Suppressor macrophage (primary cell): ENCODE measurements around the gene NUP210.
"Not testable (repeated sequence)": the region's sequence is repeated elsewhere in the genome, so short reads cannot be mapped to it uniquely, and the experiment has no call there.

Experiments
- DNase-seq, 4 experiments: peaks; one replicate each; pipeline ENCODE4 v3.0.0-alpha.2; 2020 to 2022

Gene NUP210

GRCh38 chr3:13429631-13430291 is 9.6 kb upstream of the NUP210 start:
- no peak for DNase-seq

DNA sequence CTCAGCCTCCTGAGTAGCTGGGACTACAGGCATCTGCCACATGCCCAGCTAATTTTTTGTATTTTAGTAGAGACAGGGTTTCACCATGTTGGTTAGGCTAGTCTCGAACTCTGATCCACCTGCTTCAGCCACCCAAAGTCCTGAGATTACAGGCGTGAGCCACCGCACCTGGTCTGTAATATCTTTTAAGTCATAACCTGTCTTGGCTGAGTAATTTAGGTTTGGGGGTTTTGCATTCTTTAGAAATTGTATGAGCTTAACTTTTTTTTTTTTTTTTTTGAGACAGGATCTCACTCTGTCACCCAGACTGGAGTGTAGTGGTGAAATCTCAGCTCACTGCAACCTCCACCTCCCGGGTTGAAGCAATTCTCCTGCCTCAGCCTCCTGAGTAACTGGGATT is 8.6 kb upstream of the NUP210 start:
- DNase-seq: not testable (repeated sequence)

GRCh38 chr3:13427662-13428603 is 7.8 kb upstream of the NUP210 start:
- no peak for DNase-seq

DNA sequence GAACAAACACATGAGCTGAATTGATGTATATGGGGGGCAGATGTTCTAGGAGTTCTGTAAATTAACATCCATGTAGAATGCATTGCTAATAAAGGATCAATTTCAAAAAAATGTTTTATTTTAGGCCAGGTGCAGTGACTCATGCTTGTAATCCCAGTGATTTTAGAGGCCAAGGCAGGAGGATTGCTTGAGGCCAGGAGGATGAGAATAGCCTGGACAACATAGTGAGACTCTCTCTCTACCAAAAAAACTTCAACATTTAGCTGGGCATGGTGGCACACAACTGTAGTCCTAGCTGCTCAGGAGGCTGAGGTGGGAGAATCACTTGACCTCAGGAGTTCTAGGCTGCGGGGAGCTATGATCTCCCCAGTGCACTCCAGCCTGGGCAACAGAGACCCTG is 6.5 kb upstream of the NUP210 start:
- no peak for DNase-seq

DNA sequence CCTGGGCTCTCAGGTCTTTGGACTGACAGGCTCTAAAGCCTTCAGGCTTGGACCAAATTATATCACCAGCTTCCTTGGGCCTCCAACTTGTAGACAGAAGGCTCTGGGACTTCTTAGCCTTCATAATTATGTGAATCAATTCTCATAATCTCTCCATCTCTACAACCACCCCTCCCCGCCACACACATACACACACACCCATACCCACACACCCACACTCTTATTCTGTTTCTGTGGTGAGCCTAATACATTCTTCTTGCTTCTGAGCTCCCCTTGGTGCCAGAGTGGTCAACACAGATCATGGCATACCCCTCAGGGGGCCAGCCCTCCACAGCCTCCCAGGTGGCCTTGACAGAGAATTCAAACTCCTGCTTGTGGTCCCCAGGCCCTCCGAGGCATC is 5.6 kb upstream of the NUP210 start:
- no peak for DNase-seq

DNA sequence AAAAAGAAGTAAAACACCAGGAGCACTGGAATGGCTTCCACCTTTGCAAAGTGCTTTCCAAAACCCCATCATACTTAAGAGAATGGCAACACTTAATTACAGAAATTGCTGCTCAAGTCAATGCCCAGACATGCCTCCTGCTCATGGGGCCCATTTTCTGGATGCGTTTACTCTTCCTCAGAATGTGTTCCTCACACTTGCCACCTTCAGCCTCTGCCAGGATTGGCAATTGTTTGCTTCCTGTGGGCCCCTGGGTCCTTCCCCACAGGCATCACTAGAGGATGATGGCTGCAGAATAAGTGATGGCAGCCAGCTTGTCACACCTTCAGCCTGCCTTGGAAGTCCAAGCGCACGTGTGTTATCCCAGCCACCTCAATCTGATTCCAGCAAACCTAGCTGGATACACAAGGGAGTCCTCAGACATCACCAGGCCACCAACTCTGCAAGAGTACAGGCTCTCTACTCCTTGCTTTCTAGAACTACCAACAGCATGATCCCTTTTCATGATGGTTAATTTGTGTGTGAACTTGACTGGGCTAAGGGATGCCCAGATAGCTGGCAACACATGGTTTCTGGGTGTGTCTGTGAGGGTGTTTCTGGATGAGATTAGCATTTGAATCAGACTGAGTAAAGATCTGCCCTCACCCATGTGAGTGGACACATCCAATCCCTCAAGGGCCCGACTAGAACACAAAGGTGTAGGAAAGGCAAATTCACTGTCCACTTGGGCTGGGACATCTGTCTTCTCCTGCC is 4.9 kb upstream of the NUP210 start:
- DNase-seq: no peak

DNA sequence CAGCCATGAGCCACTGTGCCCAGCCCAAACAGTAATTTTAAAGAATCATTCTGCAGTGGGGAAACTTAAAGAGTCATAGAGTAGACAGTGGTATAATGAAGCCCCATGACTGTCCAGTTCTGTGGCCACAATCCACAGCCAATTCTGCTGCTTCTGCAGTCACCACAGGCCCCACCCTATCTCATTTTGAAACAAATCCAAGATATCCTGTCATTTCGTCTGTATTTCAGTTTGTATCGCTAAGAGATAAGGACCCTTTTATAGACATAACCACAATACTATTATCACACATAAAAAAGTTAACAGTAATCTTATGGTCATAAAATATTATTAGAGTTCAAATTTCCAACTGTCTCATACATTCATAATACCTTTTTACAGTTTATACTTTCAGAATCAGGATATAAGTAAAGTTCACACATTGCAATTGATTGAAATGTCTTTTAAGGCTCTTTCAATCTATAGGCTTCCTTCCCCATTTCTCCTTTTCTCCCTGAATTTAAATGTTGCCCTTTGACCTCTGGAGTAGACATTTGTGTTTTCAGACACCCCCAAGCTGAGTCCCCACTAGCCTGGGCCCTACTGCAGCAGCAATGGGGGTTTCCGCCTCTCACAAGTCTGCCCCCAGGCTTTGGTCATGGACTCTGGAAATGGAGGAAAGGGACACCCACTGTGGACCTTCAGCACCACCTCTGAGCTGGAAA is 4.2 kb upstream of the NUP210 start:
- no peak for DNase-seq

DNA sequence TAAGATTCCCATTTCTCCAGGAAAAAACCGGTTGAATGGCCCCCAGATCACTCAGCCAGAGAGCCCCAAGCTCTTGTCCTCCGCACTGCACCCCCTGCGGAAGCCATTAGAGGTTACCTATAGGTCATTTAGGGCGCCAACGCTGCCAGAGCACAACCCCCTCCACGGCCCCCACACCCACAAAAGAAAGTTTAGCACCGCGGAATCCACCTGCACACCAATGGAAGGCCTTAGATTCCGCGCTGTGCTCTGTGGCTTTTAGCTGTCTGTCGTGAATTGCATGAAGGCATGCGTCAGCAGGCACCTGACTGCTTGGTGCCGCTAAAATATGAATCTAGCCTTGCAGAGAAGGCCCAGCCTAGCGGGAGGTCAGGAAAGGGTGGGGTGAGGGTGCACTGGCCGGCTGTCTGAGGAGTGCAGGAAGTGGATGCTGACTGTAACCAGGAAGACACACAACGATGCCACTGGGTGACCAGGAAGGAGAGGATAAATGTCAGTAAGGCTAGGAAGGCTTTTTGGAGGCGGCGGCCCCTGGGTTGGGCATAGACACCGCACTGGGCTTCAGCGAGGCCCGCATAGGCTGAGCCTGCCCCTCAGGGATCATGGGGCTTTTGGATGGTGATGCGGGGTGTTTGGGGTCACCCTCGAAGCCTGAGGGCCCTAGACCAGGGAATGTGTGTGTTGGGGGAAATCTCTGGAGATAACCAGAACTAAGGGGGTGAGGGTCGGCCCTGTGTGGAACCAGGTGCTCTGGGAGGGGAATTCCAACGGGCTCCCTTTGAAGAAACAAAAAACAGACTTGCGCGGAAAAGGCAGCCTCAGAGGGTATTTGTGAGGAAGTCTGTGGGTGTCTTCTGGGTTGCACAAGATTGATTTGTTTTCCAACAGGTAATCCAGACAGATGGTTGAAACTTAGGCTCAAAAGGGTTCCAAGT is 976 bp upstream of the NUP210 start:
- DNase-seq: peak; percentile 80 to 90 (median 90)

GRCh38 chr3:13419505-13420044 is 547 bp downstream of the NUP210 start:
- peak; percentile 54 to 84 (median 68) for DNase-seq

GRCh38 chr3:13417166-13417947 is 2.8 kb downstream of the NUP210 start:
- no peak for DNase-seq

- DNase-seq: no peak
Observed at GRCh38 chr3:13415997-13416793, 3.9 kb downstream of the NUP210 start.

- DNase-seq: no peak
Observed at GRCh38 chr3:13415236-13415986, 4.7 kb downstream of the NUP210 start.

DNA sequence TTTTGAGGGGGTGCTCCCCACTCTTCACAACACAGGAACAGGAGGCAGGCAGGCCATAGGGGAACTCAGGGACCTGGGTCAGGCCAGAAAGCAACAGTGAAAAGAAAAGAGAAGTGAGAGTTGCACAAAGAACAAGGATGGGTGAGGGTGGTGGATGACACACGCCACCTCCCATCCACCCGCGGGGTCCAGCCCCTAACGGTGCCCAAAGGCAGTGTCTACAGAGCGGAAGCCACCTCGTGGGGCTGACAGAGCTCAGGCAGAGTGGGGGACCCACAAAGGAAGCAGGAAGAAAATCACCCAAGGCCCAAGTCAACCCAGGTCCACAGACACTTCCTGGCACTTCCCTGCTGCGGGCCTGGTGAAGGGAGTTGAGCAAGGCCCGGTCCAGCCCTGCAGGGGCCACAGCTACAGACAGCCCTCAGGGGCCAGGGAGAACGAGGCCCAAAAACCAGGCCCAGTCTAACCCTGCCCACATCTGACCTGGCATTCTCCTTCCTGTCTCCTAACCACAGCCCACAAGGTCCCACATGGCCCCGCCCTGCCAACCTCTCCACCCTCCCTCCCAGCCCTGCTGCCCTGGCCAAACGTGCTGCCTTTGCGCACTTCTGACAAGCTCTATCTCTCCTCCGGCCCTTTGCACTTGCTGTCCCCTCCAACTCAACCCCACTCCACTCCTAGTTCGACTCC is 5.9 kb downstream of the NUP210 start:
- peak; percentile 92 to 97 (median 96) for DNase-seq

DNA sequence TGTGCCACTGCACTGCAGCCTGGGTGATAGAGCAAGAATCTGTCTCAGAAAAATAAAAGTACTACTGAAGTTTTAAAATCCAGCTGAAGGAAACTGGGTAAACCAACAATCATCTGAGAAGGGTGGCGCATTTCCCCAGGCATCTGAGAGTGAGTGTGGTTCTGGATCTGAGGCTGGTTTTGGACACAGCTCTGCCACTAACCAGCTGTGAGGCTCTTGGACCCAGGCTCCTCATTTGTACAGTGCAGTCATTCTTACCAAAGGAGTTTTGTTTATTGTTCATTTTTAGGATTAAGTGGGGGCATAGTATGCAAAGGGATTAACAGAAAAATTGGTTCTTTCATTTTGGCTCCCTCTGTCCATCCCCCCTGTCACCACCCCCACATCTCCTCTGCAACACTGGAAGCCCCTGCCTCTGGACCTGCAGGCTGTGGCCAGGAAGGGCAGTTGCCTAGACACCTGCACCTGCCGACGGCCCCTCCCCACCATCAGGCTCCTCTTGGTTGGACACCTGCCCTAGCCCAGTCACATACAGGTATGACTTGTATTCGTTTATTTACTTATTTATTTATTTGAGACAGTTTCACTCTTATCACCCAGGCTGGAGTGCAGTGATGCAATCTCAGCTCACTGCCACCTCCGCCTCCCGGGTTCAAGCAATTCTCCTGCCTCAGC is 8.8 kb downstream of the NUP210 start:
- DNase-seq: no peak

DNA sequence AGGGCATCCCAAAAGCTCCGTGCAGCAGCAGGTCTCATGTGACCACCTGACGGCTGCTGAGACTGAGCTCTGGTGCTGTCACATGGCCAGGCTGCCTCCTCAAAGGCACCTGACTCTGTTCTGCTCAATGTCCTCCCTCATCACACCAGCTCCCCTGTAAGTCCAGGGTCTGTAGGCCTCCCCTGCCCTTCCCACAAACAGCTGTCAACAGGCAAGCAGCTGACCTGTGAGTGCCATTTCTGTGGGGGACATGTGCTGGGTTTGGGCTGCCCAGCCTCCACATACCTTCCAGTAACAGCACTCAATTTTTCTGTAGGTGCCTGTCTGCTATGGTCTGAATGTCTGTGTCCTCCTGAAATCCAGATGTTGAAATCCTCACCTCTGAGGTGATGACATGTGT is 11.2 kb downstream of the NUP210 start:
- no peak for DNase-seq

DNA sequence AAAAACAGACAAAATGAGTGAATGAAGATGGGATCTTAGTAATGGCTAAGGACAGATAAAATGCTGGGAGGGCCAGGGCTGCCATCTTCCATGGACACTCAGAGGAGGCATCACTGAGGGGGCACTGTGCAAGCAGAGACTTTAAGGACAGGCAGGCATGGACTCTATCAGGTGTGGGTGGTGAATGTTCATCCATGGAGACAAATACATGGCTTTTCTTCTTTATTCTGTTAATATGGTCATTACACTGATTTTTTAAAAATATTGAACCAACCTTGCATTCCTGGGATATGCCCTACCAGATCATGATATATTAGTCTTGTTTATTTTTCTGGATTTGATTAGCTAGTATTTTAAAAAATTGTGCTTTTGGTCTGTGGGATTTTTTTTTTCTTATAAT is 12.2 kb downstream of the NUP210 start:
- DNase-seq: no peak

DNA sequence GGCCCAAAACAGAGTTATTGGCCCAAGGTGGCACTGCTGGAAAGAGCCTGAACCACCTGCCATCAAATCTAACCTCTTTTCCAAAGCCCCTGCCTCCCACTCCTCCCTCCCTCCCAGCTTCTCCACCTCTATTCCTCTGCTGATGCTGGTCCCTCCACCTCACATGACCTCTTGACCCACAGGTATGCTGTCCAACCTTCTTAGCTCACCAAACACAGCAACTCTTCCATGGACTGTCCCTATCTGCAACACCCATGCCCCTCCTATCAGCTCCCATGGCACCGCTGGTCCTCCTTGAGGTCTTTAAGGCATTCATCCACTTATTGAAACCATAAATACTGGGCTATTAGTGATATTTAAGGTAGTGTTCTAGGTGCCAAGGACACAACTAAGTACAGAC is 12.6 kb downstream of the NUP210 start:
- no peak for DNase-seq
